Fibroblast of skin of scalp (primary cell): Measurements from ENCODE around the gene CYBC1.

ENCODE experiments used
- DNase-seq: peaks from one replicate; pipeline ENCODE4 v3.0.0-alpha.2; 2013

CYBC1 gene

GRCh38 chr17:82407255-82407654, 43.3 kb downstream of the CYBC1 start:
- peak; percentile 31 for DNase-seq

GRCh38 chr17:82406131-82406671, 44.4 kb downstream of the CYBC1 start:
- DNase-seq, result no peak

DNA sequence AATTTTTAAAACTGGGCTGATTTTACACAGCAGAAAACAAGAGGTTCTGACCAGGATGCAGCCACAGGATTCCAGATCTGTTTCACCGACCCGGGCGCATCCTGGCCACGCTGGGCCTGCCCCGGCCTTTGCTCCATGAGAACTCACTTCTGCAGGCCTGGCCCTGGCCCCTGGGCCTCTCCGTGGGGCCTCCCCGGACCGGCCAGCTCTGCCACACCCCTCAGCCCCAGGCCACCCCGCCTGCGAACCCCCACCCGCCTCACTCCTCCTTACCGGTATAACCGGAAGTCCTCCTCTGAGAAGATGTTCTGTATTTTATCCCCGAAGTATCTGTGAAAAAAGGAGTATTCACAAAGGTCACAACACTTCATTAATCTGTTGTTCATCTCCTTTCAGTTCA, 45.5 kb downstream of the CYBC1 start:
- DNase-seq, result no peak

DNA sequence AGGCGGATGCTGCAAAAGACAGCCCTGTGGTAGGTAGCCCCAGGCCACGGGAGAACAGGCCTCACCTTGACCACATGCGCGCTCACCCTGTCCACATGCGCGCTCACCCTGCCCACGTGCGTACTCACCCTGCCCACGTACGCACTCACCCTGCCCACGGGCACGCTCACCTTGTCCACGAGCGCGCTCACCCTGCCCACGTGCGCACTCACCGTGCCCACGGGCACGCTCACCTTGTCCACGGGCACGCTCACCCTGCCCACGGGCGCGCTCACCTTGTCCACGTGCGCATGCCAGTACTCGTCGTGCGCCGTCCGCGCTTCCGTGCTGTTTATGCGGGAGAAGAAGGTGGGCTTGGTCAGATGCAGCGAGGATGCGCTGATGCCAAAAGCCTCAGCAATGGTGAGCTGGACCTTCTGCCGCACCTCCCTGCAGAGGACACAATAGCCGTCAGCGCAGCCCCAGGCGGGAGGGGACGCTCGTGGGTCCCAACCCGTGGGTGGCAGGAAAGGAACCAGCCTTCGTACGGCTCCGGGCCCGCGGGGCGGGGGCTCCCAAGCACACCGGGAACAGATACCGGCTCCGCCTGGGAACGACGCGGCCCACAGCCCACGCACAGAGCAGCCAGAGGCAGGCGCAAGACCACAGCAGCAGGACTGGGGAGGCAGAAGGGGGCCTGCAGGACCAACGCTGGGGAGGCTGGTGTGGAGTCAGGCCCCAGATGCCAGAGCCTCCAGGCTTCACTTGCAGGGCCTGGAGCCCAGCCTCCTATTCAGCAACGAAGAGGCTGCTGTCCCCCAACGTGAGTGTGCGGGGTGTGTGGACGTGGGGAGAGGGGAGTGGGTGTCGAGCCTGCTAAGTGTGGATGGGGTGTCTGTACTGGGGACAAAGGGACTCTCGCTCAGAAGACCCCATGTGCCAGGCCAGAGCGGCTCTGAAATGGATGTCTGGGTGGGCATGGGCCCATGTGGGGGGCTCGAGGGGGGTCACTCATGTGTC, 46.6 kb downstream of the CYBC1 start:
- no peak for DNase-seq

DNA sequence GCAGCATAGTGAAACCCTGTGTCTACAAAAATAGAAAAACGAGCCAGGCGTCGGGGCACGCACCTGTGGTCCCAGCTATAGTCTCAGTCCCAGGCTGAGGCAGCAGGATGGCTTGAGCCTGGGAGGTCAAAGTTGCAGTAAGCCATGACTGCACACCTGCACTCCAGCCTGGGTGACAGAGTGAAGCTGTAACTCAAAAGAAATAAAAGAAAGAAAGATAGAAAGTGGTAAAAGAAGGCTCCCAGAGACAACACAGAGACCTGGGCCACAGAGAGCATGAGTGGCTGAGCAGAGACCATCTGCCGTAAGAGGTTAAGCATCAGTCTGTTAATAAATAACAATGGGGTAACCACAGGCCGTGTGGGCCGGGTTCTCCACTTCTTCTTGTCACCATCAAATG, 47.7 kb downstream of the CYBC1 start:
- DNase-seq, result no peak

DNA sequence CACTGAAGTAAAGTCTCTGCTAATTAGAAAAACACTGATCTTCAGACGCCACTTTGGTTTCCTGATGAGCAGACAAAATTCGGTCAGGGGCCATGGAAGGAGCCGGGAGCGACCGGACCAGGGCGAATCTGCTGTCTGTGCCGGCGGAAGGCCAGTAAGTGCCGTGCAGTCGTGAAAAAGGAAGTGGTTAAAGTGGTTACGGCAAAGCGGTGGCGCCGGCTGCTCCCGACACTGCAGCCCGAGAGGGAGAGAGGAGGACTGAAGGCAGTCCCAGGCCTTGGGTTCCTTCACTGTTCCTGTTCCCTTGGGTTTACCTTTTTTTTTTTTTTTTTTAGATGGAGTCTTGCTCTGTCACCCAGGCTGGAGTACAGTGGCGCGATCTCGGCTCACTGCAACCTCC, 49.7 kb downstream of the CYBC1 start:
- peak; percentile 48 for DNase-seq

- DNase-seq, result peak; percentile 42
Measured at GRCh38 chr17:82400206-82400605, 50.3 kb downstream of the CYBC1 start.

DNA sequence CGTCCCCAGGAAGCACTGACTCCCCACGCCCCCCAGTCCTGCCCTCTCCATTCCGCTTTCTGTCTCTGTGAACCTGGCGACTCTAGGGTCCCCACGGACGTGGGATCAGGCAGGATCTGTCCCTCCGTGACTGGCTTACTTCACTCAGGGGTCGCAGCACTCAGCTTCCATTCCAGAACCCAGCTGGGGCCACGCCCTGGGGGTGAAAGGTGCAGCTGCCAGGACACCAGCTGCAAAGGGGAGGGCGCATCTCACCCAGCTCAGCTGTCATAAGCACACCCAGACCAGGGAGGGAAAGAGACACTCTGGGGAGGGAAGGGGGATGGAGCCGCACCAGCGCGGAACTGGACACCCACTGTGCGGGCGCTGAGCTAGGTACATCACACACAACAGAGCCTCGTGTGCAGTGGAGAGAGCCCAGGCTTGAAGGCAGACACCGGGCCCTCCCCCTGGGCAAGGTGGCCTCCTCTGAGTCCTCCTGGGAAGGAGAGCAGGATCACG, 50.9 kb downstream of the CYBC1 start:
- no peak for DNase-seq

- peak; percentile 93 for DNase-seq
Measured at GRCh38 chr17:82399041-82399441, 51.5 kb downstream of the CYBC1 start.

- no peak for DNase-seq
Measured at GRCh38 chr17:82397449-82398335, 52.9 kb downstream of the CYBC1 start.

DNA sequence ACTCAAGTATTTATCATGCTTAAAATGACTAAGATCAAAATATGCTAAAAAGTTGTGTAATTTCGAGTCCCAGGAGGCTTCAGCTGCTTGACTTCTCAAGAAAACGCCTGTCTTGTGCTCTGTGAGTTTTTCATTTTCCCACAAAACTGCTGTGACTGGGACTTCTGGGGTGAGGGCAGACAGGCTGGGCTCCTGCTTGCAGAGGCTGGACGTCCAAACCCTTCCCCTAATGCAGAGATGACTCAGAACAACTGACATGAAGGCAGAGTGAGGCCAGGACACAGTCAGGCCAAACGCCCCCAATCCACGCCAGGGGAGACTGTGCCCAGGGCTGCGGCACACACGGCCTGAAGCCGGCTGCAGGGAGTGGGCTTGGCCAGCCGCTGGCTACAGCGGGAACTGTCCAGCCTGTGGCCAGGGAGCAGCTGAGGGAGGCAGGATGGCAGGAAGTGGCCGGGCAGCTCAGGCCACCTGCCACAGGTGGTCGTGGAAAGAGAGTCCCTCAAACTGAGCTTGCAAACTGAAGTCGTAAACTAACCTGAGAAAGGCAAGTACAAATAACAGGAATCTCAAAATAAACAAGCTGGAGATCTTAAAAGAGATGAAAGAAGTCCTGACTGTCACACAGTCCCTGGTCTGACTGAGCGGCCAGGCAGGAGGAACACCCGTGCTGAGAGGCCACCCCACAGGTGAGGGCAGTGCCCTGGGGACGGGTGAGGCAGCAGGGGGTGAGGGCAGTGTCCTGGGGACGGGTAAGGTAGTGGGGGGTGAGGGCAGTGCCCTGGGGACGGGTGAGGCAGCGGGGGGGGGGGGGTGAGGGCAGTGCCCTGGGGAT, 53.7 kb downstream of the CYBC1 start:
- peak; percentile 99 for DNase-seq

DNA sequence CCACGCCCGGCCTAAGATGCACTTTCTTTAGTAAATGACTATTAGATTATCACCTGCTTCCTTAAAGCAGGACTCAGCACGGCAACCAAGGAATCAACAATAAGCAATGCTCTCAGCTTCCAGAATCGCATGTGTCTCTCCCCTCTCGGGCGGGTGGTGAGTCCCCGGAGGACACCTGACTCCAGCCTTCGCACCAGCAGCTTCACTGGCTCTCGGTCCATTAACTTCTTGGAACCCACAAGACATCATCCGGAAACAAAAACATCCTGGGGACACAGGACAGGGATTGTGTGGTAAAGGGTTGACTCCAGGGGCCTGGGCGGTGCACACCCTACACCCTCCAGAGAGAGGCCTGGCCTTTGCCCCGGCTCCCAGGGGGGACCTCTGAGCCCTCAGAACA, 56.3 kb downstream of the CYBC1 start:
- DNase-seq, result no peak

DNA sequence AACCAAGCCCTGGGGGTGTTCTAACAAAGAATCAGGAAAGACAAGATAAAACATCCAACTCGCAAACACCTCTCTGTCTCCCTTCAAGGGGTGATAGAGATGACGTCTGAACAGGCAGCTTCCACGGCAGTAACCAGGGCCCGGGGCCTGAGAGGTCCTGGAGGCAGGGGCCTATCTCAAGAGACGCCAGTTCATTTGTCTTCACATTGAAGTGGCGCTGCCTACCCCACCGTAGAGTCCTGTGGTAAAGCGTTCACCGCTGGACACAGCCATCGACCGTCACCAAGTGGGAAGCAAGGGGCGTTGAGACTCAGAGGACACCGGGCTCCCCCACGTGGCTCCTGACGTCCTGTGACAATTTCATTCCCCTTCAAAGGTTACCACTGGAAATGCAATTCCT, 57.6 kb downstream of the CYBC1 start:
- no peak for DNase-seq
